Measurements from ENCODE around the gene SUSD5.
"Not testable (repeated sequence)": the region's sequence is repeated elsewhere in the genome, so short reads cannot be mapped to it uniquely, and the experiment has no call there.

Gene SUSD5

DNA sequence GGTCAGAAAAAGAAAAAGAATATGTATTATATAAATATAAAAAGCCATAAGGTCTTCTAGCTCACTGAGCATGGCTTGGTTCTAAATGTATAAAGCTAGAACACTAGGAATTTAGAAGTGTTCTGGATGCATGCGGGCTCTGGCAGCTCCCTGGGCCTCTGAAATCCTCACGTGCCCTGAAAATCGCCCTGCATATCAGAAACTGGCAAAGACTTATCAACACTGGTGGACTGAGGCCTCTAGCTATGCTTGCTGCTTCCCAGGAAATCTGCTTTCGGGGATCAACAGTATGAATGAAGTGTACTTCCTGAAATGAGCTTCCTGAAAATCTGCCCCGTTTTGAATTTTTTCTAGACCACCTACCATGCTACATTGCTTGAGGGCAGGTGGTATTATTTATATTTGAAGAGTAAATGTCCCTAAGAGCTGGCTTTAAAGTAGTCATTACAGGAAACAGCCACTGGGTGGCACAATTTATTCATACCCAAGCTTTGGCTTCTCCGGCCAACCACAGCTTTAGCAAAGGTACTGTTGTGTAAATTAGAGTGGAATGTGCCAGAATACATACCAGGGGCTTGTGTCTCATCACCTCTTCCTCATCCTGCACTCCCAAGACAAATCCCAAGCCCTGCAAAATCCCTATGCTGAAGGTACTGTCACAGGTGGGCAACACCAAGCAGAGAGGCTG, 87.1 kb downstream of the SUSD5 start:
- peak in 30 of 42 donors; percentile 30 to 84 (median 62) for DNase-seq
- intact Hi-C loops (cut with DNase I), result loop anchor here (2.0 kb wide), 1 partner anchor 241 kb away; no protein-coding TSS in a partner anchor

DNA sequence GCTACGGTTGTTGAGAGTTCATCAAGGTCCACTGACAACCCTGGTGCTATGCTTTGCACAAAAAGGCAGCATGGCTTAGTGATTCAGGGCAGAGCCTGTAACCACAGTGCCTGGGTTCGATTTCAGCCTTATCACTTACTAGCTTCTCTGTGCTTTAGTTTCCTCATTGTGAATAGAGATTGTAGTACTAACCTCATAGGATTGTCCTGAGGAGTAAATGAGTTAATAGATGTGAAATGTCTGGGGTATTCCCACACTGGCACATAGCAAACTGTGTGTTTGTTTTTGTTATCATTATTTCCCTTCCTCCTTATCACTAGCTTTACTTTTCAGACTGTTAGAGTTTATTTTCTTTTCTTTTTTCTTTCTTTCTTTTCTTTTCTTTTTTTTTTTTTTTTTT, 88.5 kb downstream of the SUSD5 start:
- intact Hi-C loops (cut with DNase I), result loop anchor here (2.0 kb wide), 1 partner anchor 243 kb away; no protein-coding TSS in a partner anchor
- DNase-seq, result no peak

DNA sequence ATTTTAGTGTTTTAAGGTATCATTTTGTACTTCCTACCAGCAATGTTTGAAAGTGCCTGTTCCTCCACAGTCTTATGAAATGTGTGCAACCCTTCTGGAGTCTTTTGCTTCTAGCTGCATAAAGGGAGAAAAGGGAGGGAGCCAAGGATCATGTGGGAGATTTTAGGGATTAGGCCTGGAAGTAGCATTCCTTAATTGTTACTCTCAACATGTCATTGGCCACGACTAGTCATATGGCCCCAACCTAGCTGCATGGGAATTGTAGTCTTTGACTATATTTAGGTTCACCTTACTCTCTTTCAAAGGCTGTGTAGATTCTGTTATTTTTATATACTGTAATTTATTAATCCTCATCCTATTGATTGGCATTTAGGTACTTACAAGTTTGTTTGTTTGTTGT, 89.9 kb downstream of the SUSD5 start:
- peak in 6 of 42 donors; percentile 34 to 60 (median 41) for DNase-seq
- intact Hi-C loops (cut with DNase I), result loop anchor here (10.0 kb wide), 1 partner anchor 306 kb away; no protein-coding TSS in a partner anchor

DNA sequence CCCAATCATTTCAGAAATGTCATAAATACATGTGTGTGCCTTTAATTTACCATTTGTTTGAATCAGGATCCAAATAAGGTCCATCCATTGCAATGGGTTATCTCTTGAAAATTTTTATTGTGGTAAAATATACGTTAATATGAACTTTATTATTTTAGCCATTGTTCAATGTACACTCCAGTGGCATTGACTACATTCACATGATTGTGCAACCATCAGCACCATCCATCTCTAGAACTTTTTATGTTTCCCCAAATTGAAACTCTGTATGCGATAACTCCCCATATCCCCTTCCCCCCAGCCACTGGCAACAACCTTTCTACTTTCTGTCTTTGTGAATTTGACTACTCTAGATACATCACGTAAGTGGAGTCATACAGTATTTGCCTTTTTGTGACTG, 92.8 kb downstream of the SUSD5 start:
- intact Hi-C loops (cut with DNase I), result loop anchor here (10.0 kb wide), 1 partner anchor 309 kb away; no protein-coding TSS in a partner anchor
- no peak for DNase-seq

DNA sequence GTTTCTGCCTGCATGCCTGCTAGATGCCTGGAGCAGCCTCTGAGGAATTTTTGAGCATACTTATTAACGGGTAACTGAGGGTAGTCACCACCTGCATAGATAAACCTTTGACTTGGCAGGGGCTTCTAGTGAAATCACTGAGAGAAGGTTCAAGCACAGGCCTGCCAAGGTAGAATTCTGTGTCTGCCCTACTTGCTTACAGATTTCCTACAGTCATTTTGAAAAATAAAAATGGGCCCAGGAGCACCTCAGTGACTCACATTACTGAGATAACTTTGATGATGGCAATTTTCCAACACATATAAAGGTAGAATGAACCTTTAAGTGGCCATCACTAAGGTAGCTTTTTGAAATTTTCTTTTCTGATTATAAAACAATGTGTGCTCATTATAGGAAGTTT, 94.0 kb downstream of the SUSD5 start:
- intact Hi-C loops (cut with DNase I), result loop anchor here (10.0 kb wide), 1 partner anchor 310 kb away; no protein-coding TSS in a partner anchor
- no peak for DNase-seq

DNA sequence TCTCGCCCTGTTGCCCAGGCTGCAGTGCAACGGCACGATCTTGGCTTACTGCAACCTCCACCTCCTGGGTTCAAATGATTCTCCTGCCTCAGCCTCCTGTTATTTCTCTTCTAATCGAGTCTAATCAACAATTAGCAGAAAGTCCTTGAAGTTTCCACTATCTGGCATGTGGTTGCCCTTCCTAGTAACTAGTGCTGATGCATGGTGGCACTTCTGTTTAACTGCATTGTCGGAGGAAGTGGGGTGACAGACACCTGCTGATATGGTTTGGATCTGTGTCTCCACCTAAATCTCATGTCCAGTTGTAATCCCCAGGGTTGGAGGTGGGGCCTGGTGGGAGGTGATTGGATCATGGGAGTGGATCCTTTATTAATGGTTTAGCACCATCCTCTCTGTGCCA, 95.6 kb downstream of the SUSD5 start:
- intact Hi-C loops (cut with DNase I), result loop anchor here (10.0 kb wide), 1 partner anchor 312 kb away; no protein-coding TSS in a partner anchor
- DNase-seq, result no peak

DNA sequence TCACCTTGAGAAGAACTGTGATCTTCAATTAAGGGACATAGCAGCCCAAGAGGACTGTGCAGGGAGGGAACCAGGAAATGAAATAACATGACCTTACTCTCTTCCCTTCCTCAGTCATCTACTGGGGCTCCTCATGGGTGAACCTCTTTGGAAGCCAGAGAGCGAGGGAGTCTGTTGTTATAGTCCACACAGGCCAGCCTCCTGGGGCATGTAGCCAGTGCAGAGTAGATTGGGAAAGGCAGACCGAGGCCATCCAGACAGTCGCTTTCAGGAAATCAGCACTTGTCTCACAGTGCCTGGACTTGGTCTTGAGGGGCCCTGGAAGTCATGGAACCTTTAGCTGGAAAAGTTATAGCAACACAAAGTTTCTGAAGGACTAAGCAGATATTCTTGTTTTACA, 98.7 kb downstream of the SUSD5 start:
- intact Hi-C loops (cut with DNase I), result loop anchor here (10.0 kb wide), 1 partner anchor 315 kb away; no protein-coding TSS in a partner anchor
- peak in 1 of 42 donors; percentile 19 for DNase-seq

DNA sequence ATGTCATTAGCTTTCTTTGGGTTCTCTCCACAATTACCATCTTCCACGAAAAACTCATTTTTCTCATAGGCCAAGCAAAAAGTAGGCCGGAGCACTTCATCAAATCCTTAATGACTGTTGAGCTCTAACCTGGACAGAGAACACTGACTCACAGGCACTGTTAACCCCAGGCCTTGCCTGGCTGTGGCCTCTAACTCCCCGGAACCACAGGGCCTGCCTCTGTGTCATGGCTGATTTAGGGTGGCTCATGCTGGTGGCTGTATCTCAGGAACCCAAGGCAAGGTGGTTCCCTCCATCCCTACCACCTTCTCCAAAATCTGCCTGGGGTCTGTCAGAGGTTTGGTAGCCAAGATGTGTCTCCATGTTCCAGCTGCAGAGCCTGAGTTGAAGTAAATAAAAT, 101.1 kb downstream of the SUSD5 start:
- intact Hi-C loops (cut with DNase I), result no loop called here
- no peak for DNase-seq

DNA sequence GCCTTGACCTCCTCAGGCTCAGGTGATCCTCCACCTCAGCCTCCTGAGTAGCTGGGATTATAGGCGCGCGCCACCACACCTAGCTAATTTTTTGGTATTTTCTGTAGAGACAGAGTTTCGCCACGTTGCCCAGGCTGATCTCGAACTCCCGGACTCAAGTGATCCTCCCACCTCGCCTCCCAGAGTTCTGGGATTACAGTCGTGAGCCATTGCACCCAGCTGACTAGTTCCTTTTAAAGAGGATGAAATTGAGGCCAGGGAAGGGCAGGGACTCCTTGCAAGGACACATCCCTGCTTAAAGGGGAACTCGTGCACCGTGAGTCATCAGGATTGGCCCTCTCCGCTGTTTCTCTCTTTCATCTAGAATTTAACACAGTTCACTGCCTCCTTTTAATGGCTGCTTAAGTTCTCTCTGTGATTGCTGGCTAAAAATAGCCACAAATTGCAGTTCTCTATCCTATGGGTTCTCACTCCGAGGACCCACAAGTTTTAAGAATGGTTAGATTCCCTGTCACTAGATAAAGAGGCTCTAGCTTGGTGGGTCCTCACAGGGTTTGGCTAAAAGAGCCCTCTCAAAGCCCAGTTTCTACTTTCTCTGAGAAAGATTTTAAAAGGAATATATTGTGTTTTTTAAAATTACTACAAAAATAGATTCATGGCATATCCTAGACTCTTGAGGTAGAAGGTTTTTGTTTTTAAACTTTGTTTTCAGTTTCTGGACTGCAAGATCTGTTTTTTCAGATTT, 103.4 kb downstream of the SUSD5 start:
- intact Hi-C loops (cut with DNase I), result no loop called here
- peak; percentile 43 to 93 (median 71) for DNase-seq

DNA sequence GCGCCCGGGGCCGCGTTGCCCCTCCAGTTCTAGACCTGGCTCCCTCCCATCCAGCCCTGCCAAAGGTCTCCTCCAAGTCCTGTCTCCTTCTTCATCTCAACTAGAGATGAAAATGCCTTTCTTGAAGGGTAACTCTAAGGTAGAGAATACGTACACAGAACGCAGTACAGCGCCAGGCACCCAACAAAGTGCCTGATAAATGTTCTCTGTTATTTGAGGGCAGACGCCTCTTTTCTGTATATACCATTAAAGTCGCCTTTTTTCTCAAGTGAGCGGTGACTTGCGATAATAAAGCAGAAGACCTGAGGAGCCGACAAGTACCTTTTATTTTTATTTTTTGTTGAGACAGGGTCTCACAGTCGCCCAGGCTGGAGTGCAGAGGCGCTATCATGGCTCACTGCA, 104.0 kb downstream of the SUSD5 start:
- DNase-seq, result no peak
- intact Hi-C loops (cut with DNase I), result no loop called here

DNA sequence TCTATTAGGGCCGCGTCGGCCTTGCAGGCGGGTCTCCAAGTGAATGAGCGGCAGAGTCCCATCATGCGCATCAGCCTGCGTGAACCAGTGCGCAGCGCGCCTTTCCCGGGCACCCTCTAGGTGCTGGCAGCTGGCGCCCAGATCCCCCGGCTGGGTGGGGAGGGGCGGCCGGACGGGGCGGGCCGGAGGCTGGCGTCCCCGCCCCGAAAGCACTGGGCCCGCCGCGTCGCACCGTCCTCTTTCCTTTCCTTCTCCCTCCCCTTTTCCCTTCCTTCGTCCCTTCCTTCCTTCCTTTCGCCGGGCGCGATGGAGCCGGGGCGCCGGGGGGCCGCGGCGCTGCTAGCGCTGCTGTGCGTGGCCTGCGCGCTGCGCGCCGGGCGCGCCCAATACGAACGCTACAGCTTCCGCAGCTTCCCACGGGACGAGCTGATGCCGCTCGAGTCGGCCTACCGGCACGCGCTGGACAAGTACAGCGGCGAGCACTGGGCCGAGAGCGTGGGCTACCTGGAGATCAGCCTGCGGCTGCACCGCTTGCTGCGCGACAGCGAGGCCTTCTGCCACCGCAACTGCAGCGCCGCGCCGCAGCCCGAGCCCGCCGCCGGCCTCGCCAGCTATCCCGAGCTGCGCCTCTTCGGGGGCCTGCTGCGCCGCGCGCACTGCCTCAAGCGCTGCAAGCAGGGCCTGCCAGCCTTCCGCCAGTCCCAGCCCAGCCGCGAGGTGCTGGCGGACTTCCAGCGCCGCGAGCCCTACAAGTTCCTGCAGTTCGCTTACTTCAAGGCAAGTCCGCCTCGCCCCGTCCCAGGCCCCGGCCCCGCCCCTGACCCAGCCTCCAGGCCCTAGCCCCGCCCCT, 104.6 kb downstream of the SUSD5 start, which contains the start of gene CRTAP:
Gene CRTAP (plus strand): TSS at position 243 of the 850 bp plus-strand sequence. CDS start 64 bp downstream, at position 307.
- peak; percentile 83 to 98 (median 94) for DNase-seq
- intact Hi-C loops (cut with DNase I), result no loop called here

DNA sequence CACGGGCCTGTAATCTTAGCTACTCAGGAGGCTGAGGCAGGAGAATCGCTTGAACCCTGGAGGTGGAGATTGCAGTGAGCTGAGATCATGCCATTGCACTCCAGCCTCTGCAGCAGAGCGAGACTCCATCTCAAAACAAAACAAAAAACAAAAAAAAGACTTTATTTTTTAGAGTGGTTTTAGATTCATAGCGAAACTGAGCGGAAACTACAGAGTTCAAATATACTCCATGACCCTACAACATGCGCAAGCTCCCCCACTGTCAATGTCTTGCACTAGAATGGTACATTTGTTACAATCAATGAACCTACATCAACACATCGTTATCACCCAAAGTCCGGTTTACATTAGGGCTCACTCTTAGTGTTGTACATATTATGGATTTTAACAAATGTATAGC, 107.0 kb downstream of the SUSD5 start:
- DNase-seq, result no peak
- intact Hi-C loops (cut with DNase I), result no loop called here

DNA sequence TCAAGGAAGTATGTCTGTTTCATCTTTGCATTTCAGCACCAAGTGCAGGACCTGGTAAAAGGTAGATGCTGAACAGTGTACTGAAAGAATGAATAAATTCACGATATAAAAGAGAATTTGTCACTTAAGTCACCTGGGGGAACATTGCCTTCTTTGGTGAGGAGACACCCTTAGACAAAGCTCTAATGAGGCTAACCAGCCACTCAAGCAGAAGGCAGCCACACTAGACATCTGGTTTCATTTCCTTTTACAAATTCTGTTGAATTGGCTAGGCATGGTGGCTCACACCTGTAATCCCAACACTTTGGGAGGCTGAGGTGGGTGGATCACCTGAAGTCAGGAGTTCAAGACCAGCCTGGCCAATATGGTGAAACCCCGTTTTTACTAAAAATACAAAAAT, 111.8 kb downstream of the SUSD5 start:
- intact Hi-C loops (cut with DNase I); DNase-seq: not testable (repeated sequence)

DNA sequence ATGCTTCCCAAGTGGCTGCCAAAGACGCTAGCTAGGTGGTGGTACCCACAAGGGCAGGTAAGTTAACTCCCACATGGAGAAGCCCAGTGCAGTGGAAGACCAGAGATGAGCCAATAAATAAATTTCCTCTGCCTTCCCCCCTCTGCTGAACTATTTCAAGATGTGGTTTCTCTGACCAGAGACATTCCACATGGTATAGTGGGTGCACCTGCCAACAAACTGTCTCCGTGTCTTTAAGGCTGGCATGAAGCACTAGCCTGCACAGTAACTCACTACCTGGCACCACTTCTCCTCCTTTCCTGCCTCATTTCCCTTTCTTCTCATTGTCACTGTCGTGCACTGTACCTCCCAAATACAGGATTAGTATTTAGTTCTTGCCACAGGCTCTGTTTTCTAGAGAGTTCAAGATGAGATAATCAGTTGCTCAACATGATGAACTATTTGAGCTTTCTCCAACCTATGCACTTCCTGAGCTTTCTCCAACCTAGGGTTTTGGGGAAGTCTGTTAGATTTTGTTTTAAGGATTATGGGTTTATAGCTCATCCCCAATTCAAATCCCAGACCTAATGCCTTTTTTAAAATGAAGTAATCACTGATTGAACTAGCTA, 113.2 kb downstream of the SUSD5 start:
- DNase-seq, result no peak
- intact Hi-C loops (cut with DNase I), result no loop called here

DNA sequence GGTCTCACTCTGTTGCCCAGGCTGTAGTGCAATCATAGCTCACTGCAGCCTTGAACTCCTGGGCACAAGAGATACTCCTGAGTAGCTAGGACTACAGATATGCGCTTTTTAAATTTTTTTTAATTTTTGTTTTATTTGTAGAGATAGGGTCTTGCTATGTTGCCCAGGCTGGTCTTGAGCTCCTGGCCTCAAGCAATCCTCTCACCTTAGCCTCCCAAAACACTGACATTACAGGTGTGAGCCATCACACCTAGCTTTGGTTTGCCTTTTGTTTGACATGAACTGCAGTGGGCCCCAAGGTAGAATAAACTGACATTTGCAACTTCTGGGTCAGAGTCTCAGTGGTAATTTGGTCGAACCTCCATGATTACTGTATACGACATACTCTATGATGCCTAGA, 113.8 kb downstream of the SUSD5 start:
- intact Hi-C loops (cut with DNase I), result no loop called here
- DNase-seq, result no peak

DNA sequence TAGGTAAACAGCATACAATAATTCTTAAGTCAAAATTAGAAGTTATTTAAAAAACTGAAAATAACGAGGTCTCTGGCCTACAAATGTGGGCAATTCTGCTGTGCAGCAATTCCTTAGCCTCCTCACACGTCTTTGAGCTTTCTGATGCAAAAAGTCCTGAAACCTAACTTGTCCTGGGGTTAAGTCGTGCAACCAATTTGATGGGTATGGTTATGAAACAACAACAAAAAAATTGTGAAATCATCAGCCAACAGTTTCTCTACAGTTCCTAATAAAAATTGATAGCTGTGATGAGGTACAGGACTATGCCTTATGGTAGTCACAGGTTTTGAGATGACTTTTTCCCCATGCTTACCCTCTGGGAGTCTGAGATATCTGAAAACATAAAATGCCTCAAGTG, 115.1 kb downstream of the SUSD5 start:
- intact Hi-C loops (cut with DNase I), result no loop called here
- DNase-seq, result no peak

DNA sequence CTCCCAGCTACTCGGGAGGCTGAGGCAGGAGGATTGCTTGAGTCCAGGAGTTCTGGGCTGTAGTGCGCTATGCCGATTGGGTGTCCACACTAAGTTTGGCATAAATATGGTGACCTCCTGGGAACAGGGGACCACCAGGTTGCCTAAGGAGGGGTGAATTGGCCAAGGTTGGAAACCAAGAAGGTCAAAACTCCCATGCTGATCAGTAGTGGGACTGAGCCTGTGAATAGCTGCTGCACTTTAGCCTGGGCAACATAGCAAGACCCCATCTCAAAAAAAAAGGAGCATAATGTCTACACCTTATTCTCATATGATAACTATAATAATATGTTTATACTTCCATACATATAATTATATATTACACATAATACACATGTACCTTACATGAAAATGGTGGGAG, 115.6 kb downstream of the SUSD5 start:
- no peak for DNase-seq
- intact Hi-C loops (cut with DNase I), result no loop called here

DNA sequence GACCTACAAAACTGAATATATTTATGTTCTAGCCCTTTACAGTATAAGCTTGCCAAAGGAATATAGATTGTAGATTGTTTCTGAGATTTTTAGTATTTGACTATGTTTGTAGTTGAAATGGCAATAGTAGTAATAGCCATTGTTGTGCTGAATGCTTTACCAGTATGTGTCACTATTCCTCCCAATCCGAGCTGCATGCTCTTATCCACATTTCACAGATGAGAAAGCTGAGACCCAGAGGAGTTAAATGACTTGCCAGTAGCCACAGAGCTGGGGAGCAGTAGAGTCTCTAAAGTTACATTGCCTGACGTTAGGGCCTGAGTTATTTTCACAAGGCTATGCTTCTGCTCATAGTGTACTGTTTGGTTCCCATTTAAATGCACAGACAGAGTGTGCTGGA, 118.4 kb downstream of the SUSD5 start:
- no peak for DNase-seq
- intact Hi-C loops (cut with DNase I), result no loop called here

Measured in head of caudate nucleus (tissue), 42 donors.